ENCODE data around the gene SRCAP. TPM values are rescaled to one million over a fixed set of nuclear protein-coding genes. Genes with fewer than 3 reads are reported as not detected.

The SRCAP gene
- total RNA-seq, 2 donors from 2014 or later = 22.5 to 25.0 TPM

DNA sequence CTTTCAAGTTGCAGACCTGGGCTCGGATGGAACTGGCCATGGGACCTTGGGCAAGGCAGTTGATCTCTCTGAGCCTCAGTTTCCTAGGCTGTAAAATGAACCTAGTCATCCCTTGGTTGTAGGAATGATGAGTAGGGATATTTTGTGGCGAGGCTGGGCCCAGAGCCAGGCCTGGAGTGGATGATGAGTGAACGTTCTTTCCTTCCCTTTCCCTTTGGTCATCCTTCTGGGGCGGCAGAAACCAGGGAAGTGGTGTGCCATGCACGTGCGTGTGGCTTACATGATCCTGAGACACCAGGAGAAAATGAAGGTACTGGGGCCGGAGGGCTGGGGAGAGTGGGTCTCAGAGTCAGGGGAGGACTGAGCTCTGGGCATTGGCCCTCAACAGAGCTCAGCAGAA, 32.3 kb upstream of the SRCAP start:
- Histone ChIP-seq H3K27ac (no peak overlapping the region), H3K27me3 (no peaks in the 10 kb centered on the region), H3K4me1 (peaks cover 0 to 29% of the 10 kb centered on the region in 2 donors), H3K36me3 (peaks cover 91% of the 10 kb centered on the region), H3K9me3 (no peaks in the 10 kb centered on the region), H3K4me3 (no peak overlapping the region)
- no peak for DNase-seq (ENCODE audit: low spot score)
- TF ChIP-seq, protein P1, sequence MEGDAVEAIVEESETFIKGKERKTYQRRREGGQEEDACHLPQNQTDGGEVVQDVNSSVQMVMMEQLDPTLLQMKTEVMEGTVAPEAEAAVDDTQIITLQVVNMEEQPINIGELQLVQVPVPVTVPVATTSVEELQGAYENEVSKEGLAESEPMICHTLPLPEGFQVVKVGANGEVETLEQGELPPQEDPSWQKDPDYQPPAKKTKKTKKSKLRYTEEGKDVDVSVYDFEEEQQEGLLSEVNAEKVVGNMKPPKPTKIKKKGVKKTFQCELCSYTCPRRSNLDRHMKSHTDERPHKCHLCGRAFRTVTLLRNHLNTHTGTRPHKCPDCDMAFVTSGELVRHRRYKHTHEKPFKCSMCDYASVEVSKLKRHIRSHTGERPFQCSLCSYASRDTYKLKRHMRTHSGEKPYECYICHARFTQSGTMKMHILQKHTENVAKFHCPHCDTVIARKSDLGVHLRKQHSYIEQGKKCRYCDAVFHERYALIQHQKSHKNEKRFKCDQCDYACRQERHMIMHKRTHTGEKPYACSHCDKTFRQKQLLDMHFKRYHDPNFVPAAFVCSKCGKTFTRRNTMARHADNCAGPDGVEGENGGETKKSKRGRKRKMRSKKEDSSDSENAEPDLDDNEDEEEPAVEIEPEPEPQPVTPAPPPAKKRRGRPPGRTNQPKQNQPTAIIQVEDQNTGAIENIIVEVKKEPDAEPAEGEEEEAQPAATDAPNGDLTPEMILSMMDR (IDR thresholded peaks at IDR 0.05) = no peak

DNA sequence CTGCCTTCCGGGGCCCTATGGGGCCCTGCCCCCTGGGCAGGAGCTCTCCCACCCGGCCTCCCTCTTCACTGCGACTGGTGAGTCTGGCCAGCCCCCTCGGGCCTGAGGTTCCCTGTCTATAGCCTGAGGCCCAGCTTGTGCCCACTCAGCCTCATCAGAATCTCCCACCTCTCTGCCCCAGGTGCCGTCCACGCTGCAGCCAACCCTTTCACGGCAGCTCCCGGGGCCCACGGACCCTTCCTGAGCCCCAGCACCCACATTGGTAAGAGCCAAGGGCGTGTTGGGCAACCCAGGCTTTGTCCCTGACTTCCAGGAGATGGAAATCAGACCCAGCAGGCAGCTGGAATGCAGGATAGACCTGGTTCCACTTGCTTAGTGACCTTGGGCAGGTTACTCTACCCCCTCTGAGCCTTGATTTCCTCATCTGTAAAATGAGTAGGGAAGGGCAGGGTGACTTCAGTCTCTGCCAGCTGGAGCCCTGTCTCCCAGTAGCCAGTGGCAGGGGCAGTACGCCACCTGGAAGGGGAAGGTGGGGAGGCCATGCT, 31.5 kb upstream of the SRCAP start:
- peaks cover 0 to 22% of the 10 kb centered on the region in 2 donors for H3K4me1 ChIP-seq
- TF ChIP-seq, protein P1 (IDR thresholded peaks at IDR 0.05) = no peak
- no peak overlapping the region for H3K4me3 ChIP-seq
- H3K9me3 ChIP-seq = no peaks in the 10 kb centered on the region
- no peak overlapping the region for H3K27ac ChIP-seq
- DNase-seq (ENCODE audit: low spot score) = no peak
- H3K27me3 ChIP-seq = no peaks in the 10 kb centered on the region
- peaks cover 85% of the 10 kb centered on the region for H3K36me3 ChIP-seq

DNA sequence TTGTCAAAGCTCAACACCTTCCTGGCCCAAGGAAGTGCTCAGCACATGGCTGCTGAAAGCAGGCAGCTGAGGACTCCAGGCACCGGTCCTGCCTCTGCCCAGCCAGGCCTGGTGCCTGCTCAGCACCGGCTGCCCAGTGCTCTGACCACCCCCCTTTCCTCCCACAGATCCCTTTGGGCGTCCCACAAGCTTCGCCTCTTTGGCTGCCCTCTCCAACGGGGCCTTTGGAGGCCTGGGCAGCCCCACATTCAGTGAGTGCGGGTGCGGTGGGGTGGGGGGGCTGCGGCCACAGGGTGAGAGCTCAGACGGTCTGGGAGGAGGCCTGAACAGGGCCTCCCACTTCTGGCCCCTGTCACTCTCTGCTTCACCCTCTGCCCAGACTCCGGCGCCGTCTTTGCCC, 30.6 kb upstream of the SRCAP start:
- Histone ChIP-seq H3K4me1 (peaks cover 0 to 15% of the 10 kb centered on the region in 2 donors), H3K36me3 (peaks cover 76% of the 10 kb centered on the region), H3K4me3 (no peak overlapping the region), H3K9me3 (no peaks in the 10 kb centered on the region), H3K27me3 (no peaks in the 10 kb centered on the region), H3K27ac (no peak overlapping the region)
- no peak for DNase-seq (ENCODE audit: low spot score)
- TF ChIP-seq, protein P1 (IDR thresholded peaks at IDR 0.05) = no peak

DNA sequence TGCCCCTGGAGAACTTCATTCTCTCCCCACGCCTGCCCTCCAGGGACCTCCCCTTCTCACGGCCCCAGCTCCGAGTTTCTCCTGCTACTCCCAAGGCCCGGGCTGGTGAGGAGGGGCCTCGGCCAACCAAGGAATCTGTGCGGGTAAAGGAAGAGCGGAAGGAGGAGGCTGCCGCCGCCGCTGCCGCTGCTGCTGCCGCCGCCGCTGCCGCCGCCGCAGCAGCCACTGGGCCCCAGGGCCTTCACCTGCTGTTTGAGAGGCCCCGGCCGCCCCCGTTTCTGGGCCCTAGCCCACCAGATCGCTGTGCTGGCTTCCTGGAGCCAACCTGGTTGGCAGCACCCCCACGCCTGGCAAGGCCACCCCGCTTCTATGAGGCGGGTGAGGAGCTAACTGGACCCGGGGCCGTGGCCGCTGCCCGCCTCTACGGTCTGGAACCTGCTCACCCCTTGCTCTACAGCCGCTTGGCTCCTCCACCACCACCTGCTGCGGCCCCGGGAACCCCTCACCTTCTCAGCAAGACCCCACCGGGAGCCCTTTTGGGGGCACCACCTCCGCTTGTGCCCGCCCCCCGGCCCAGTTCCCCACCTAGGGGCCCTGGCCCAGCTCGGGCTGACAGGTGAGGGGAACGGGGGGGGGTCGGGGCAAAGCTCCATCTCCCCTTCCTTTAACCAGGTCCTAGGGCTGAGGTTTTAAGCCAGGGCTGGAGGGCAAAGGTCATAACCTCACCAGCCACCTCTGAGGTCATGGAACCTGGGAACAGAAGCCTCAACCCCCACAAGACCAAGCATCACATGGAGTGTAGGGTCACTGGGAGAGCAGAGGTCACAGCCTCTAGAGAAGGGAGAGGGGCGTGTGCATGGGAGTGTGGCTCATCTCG, 29.7 kb upstream of the SRCAP start:
- TF ChIP-seq, protein P1 (IDR thresholded peaks at IDR 0.05) = no peak
- no peak overlapping the region for H3K4me3 ChIP-seq
- DNase-seq (ENCODE audit: low spot score) = no peak
- no peaks in the 10 kb centered on the region for H3K9me3 ChIP-seq
- H3K27me3 ChIP-seq = no peaks in the 10 kb centered on the region
- peaks cover 0 to 6% of the 10 kb centered on the region in 2 donors for H3K4me1 ChIP-seq
- peaks cover 67% of the 10 kb centered on the region for H3K36me3 ChIP-seq
- H3K27ac ChIP-seq = no peak overlapping the region

DNA sequence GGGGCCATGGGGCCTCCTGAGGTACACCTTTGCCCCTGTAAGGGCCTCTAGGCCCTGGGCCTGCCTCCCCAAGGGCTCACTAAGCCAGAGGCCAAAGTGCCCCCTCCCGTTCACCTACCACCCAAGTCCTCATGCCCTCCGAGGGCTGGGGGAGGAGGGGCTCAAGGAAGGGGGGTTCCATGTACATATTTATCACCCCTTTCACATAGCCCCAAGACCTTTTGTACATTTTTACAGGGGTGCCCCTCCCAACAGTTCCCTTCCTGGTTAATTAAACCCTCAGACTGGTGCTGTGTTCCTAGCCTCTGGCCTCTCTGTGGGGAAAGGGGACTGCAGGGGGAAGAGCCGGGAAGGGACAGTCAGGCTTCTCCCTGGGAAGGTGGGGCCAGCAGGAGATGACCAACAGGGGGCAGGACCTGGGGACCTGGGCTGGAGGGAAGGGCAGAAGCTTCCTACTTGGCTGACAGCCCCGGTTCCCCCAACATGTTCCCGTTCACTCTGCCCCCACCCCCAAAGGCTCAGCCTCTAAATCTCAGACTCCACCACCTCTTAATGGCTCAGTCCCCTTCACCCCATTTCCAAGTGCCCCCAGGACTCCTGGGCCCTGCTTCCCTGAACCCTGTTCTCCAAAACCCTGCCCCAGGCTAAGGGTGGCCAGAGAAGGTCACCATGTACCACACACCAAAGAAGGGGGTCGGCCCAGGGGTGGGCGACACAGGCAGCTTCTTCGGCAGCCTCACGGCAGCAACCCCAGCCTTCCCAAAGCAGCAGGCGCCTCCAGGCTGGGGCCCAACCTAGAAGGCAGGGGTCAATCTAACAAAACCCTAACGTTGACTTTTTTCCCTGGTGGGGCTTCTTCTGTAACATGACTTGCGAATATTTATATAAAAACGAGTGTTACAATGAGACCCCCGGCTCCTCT, 28.8 kb upstream of the SRCAP start:
- Histone ChIP-seq H3K9me3 (no peaks in the 10 kb centered on the region), H3K4me1 (no peaks in the 10 kb centered on the region), H3K27ac (no peak overlapping the region), H3K27me3 (no peaks in the 10 kb centered on the region), H3K36me3 (peaks cover 58% of the 10 kb centered on the region), H3K4me3 (no peak overlapping the region)
- no peak for DNase-seq (ENCODE audit: low spot score)
- TF ChIP-seq, protein P1 (IDR thresholded peaks at IDR 0.05) = no peak

All from right atrium auricular region (tissue), 2 donors.